IMR-90 (cell line): Measurements from ENCODE around the gene CIZ1. TPM values are rescaled to one million over a fixed set of nuclear protein-coding genes. Genes with fewer than 3 reads are reported as not detected.

Experiments used
- MAFK ChIP-seq: IDR thresholded peaks from 2 replicates; pipeline ENCODE4 v1.6.1; 2012; ENCODE audit warnings: low read depth, low read length, improper control_type of control experiment
- MXI1 ChIP-seq: IDR thresholded peaks from 2 replicates; pipeline ENCODE4 v1.6.1; 2012; ENCODE audit warnings: low read depth, mild to moderate bottlenecking, low read length, moderate library complexity, borderline replicate concordance
- RFX5 ChIP-seq: IDR thresholded peaks from 2 replicates; pipeline ENCODE4 v1.8.0; 2012; ENCODE audit warnings: low read depth, mild to moderate bottlenecking, low read length, moderate library complexity
- polyA plus RNA-seq, 3 experiments: library from polyadenylated mRNA; depleted of rRNA; stranded (reverse); fragments of >200 nt; gene quantifications; 2 replicates each; pipeline ENCODE4 v1.2.3, GENCODE V29; 2012; ENCODE audit warnings: low replicate concordance in 1 of 3
- total RNA-seq: library from RNA; depleted of rRNA; stranded (reverse); fragments of >200 nt; gene quantifications from 2 replicates; pipeline ENCODE4 v1.2.3, GENCODE V29; 2012

The CIZ1 gene
- total and polyA plus RNA-seq, 2 of the 4 experiments (the other 2 are of a cell fraction) = 13.8 to 51.9 TPM

DNA sequence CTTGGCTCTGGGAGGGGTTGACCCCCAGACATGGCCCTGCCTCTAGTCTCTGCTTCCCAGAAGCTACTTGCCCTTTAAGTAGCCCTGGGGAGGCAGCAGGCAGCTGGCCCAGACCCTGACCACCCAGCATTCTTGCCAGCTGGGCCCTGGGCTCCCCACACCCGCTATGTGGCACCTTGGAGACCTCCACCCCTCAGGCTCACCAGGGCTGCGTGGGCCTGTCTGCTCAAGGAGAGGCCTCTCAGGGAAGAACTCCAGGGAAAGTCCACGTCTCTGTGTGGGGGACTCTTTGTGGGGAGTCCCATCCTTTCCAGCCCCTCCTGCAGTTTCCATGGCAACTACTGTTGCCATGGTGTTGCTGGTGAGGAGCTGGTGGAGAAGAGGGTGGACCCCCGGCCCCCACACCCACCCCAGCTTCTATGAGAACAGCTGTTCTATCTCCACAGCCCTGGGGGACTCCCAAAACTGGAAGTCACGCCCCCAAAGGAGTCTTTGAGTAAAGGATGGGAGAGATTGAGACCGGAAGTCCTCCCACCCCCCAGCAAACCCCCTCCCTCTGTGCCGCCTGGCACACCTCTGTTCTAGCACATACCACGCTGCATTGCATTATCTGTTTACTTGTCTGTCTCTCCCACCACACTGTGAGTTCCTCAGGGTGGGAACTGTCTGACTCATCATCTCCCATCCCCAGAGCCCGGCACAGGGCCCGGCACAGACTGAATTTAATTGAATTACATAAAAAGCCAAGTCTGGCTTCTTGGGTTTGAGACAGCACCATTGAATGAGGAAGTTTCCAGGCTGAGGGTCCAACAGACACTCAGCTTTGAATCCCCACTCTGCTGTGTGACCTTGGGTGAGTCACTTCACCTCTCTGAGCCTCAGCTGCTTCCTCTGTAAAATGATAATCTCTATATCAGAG, 24.4 kb upstream of the CIZ1 start (continued):
- TF ChIP-seq RFX5 = no peak
- TF ChIP-seq MXI1 = no peak
- no peak for TF ChIP-seq MAFK
